ENCODE results near the gene GRPEL1. TPM values are rescaled to one million over a fixed set of nuclear protein-coding genes. Genes with fewer than 3 reads are reported as not detected.
A peak's percentile ranks its signal among the peaks of the same experiment; 100 is the strongest.

GRPEL1 gene
- total and polyA plus RNA-seq, 2 of the 13 experiments (the other 11 are each of a cell fraction or from before 2014, with no cell fraction given), result 32.3 to 141 TPM

DNA sequence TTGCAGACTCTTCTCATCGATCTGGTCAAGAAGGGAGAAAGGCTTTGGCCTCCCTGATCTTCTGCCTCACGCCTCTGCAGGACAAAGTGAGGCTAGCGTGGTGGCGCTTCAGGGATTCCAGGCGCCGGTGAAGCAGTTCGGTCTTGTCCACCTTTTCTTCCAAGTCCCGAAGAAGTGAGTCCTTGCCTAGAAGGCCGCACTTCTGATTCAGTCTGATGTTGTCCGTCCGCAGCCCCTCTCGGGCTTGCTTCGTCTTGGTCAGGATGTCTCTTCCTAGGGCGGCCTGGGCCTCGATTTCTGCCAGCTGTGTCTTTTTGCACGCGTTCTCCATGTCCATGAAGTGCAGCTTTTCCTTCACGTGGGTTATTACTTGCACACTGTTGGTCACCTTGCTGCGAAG, 26.6 kb downstream of the GRPEL1 start:
- intact Hi-C loops (cut with micrococcal nuclease; ENCODE audit: unreplicated experiment), result loop anchor here (10.0 kb wide), 1 partner anchor 136 kb away; the partner anchor contains the start of gene TBC1D14
- no peaks in the 10 kb centered on the region; a peak in 1 of 5 replicates for H3K36me3 ChIP-seq (replicated peaks in 1 of 2; ENCODE audit: control insufficient read depth in 1 of 2, insufficient read depth in 2 of 2, low read length in 2 of 2)
- peaks cover 29% of the 10 kb centered on the region for H3K79me2 ChIP-seq (ENCODE audit: insufficient read depth, low read length)
- FAIRE-seq (no peak), ATAC-seq (no peak), DNase-seq (ENCODE audit: low spot score) (no peak)
- H3K4me3 ChIP-seq (replicated peaks in 1 of 3; ENCODE audit: insufficient read depth in 1 of 3, low read depth in 2 of 3, low read length in 3 of 3), result no peak overlapping the region
- H3K9ac ChIP-seq (ENCODE audit: insufficient read depth, low read depth, low read length), result no peak overlapping the region
- no peak overlapping the region for H2AFZ ChIP-seq (ENCODE audit: low read length)
- H3K9me3 ChIP-seq (ENCODE audit: low read length), result no peaks in the 10 kb centered on the region
- no peak overlapping the region for H3K4me2 ChIP-seq (ENCODE audit: low read depth, low read length)
- in situ Hi-C loops (cut with HindIII; ENCODE audit: extremely low pct_ligation_motif_present, low pct_unique_long_range_greater_than_20kb), result no loop called here
- BruUV-seq (replicated peaks), result TSS peak; percentile 54
- H3K27me3 ChIP-seq (ENCODE audit: control insufficient read depth in 1 of 2, insufficient read depth in 2 of 2, low read length in 2 of 2), result peaks cover 0 to 5% of the 10 kb centered on the region in 2 experiments; a peak in 1 of 5 replicates
- H3K4me1 ChIP-seq (ENCODE audit: insufficient read depth, low read length), result peaks cover 54% of the 10 kb centered on the region
- H3K27ac ChIP-seq (ENCODE audit: extremely low read length, insufficient read depth, low read length), result no peak overlapping the region
- POLR2A ChIA-PET, result interaction anchor here (5.6 kb wide), 1 partner anchor 26 kb away, joined by 64 read pairs; the partner anchor contains the start of gene GRPEL1
- WGBS (ENCODE audit: low lambda C conversion rate), result 86% methylated on average over 19 of the region's 19 CpGs
- 0 out of 2 replicates have a peak, but pooled peaks cover 3% of the 10 kb centered on the region for H4K20me1 ChIP-seq (ENCODE audit: insufficient read depth, low read length)
- CTCF ChIA-PET (ENCODE audit: low intra/inter-chr PET ratio, low total read pairs), result no interaction called here
- TF ChIP-seq ZNF44 (CRISPR knock-in tag; IDR thresholded peaks at IDR 0.05) (no peak), REXO4 (CRISPR knock-in tag; IDR thresholded peaks at IDR 0.05; ENCODE audit: borderline replicate concordance) (no peak), RBFOX2 (IDR thresholded peaks at IDR 0.05; ENCODE audit: low read depth, low read length) (no peak), MEIS1 (CRISPR knock-in tag; IDR thresholded peaks at IDR 0.05; ENCODE audit: borderline replicate concordance) (no peak), ZNF501 (CRISPR knock-in tag; IDR thresholded peaks at IDR 0.05) (no peak), MZF1 (CRISPR knock-in tag; IDR thresholded peaks at IDR 0.05; ENCODE audit: borderline replicate concordance) (no peak), NFE2L1 (CRISPR knock-in tag; IDR thresholded peaks at IDR 0.05; ENCODE audit: borderline replicate concordance) (no peak), GATAD2A (CRISPR knock-in tag; IDR thresholded peaks at IDR 0.05) (no peak)
- TF ChIP-seq, protein P1, sequence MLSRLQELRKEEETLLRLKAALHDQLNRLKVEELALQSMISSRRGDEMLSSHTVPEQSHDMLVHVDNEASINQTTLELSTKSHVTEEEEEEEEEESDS (CRISPR knock-in tag; IDR thresholded peaks at IDR 0.05; ENCODE audit: borderline replicate concordance), result no peak
- TF ChIP-seq, protein P2, sequence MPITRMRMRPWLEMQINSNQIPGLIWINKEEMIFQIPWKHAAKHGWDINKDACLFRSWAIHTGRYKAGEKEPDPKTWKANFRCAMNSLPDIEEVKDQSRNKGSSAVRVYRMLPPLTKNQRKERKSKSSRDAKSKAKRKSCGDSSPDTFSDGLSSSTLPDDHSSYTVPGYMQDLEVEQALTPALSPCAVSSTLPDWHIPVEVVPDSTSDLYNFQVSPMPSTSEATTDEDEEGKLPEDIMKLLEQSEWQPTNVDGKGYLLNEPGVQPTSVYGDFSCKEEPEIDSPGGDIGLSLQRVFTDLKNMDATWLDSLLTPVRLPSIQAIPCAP (CRISPR knock-in tag; IDR thresholded peaks at IDR 0.05; ENCODE audit: low read depth), result no peak
- TF ChIP-seq, protein P3, sequence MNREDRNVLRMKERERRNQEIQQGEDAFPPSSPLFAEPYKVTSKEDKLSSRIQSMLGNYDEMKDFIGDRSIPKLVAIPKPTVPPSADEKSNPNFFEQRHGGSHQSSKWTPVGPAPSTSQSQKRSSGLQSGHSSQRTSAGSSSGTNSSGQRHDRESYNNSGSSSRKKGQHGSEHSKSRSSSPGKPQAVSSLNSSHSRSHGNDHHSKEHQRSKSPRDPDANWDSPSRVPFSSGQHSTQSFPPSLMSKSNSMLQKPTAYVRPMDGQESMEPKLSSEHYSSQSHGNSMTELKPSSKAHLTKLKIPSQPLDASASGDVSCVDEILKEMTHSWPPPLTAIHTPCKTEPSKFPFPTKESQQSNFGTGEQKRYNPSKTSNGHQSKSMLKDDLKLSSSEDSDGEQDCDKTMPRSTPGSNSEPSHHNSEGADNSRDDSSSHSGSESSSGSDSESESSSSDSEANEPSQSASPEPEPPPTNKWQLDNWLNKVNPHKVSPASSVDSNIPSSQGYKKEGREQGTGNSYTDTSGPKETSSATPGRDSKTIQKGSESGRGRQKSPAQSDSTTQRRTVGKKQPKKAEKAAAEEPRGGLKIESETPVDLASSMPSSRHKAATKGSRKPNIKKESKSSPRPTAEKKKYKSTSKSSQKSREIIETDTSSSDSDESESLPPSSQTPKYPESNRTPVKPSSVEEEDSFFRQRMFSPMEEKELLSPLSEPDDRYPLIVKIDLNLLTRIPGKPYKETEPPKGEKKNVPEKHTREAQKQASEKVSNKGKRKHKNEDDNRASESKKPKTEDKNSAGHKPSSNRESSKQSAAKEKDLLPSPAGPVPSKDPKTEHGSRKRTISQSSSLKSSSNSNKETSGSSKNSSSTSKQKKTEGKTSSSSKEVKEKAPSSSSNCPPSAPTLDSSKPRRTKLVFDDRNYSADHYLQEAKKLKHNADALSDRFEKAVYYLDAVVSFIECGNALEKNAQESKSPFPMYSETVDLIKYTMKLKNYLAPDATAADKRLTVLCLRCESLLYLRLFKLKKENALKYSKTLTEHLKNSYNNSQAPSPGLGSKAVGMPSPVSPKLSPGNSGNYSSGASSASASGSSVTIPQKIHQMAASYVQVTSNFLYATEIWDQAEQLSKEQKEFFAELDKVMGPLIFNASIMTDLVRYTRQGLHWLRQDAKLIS (CRISPR knock-in tag; IDR thresholded peaks at IDR 0.05), result no peak
- TF ChIP-seq, protein P4, sequence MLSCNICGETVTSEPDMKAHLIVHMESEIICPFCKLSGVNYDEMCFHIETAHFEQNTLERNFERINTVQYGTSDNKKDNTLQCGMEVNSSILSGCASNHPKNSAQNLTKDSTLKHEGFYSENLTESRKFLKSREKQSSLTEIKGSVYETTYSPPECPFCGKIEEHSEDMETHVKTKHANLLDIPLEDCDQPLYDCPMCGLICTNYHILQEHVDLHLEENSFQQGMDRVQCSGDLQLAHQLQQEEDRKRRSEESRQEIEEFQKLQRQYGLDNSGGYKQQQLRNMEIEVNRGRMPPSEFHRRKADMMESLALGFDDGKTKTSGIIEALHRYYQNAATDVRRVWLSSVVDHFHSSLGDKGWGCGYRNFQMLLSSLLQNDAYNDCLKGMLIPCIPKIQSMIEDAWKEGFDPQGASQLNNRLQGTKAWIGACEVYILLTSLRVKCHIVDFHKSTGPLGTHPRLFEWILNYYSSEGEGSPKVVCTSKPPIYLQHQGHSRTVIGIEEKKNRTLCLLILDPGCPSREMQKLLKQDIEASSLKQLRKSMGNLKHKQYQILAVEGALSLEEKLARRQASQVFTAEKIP (CRISPR knock-in tag; IDR thresholded peaks at IDR 0.05; ENCODE audit: borderline replicate concordance), result no peak
- TF ChIP-seq, protein P5, sequence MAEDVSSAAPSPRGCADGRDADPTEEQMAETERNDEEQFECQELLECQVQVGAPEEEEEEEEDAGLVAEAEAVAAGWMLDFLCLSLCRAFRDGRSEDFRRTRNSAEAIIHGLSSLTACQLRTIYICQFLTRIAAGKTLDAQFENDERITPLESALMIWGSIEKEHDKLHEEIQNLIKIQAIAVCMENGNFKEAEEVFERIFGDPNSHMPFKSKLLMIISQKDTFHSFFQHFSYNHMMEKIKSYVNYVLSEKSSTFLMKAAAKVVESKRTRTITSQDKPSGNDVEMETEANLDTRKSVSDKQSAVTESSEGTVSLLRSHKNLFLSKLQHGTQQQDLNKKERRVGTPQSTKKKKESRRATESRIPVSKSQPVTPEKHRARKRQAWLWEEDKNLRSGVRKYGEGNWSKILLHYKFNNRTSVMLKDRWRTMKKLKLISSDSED (CRISPR knock-in tag; IDR thresholded peaks at IDR 0.05), result no peak
- TF ChIP-seq, protein P6, sequence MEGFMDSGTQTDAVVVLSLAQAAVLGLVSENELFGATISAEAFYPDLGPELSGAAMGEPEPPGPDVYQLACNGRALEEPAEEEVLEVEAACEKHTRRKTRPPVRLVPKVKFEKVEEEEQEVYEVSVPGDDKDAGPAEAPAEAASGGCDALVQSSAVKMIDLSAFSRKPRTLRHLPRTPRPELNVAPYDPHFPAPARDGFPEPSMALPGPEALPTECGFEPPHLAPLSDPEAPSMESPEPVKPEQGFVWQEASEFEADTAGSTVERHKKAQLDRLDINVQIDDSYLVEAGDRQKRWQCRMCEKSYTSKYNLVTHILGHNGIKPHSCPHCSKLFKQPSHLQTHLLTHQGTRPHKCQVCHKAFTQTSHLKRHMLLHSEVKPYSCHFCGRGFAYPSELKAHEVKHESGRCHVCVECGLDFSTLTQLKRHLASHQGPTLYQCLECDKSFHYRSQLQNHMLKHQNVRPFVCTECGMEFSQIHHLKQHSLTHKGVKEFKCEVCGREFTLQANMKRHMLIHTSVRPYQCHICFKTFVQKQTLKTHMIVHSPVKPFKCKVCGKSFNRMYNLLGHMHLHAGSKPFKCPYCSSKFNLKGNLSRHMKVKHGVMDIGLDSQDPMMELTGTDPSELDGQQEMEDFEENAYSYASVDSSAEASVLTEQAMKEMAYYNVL (CRISPR knock-in tag; IDR thresholded peaks at IDR 0.05; ENCODE audit: borderline replicate concordance), result no peak

Measured in HepG2 (cell line).